LNCaP clone FGC (cell line): ENCODE measurements around the gene HP1BP3.

Source experiments
- DNase-seq: peaks from one replicate; pipeline ENCODE4 v3.0.0-alpha.2; 2011; ENCODE audit warnings: low read depth
- H3K4me3 ChIP-seq: 2 replicates; pipeline ENCODE4 v1.5.1; 2011; ENCODE audit warnings: mild to moderate bottlenecking, low read depth, low read length, control low read depth
- TF ChIP-seq, protein P1 (sequence below): IDR thresholded peaks from 2 replicates; pipeline ENCODE4 v1.5.1; 2012; ENCODE audit warnings: mild to moderate bottlenecking; ENCODE audit not compliant: control insufficient read depth, insufficient read depth; ENCODE audit errors: extremely low read depth

The HP1BP3 gene

DNA sequence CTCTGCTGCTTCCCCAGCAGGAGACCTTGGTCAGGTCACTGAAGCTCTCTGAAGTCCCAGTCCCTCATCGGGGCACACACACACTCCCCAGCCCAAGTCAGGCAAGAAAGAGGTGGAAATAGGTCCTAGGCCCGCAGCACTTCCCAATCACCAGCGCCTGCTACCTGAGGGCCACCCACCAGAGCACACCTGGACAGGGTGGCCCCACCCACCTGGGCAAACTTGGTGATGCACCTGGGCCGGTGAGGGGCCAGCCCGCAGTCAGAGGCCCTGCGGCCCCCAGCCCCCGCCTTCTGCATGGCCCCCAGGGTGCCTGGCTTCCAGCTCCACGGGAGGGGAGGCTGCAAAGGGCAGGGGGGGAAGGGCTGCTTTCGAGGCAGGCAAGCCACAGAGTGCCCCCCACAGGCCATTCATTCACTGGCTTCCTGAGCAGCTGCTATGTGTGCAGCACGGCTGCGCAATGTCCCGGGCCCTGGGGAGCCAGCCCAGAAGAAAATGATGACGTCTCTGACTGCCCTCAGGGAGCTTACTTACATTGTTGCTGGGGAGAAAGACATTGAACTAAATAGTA lies 59.3 kb downstream of the HP1BP3 start:
- TF ChIP-seq, protein P1, sequence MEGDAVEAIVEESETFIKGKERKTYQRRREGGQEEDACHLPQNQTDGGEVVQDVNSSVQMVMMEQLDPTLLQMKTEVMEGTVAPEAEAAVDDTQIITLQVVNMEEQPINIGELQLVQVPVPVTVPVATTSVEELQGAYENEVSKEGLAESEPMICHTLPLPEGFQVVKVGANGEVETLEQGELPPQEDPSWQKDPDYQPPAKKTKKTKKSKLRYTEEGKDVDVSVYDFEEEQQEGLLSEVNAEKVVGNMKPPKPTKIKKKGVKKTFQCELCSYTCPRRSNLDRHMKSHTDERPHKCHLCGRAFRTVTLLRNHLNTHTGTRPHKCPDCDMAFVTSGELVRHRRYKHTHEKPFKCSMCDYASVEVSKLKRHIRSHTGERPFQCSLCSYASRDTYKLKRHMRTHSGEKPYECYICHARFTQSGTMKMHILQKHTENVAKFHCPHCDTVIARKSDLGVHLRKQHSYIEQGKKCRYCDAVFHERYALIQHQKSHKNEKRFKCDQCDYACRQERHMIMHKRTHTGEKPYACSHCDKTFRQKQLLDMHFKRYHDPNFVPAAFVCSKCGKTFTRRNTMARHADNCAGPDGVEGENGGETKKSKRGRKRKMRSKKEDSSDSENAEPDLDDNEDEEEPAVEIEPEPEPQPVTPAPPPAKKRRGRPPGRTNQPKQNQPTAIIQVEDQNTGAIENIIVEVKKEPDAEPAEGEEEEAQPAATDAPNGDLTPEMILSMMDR: no peak
- no peak for DNase-seq
- H3K4me3 ChIP-seq: no peak overlapping the region

DNA sequence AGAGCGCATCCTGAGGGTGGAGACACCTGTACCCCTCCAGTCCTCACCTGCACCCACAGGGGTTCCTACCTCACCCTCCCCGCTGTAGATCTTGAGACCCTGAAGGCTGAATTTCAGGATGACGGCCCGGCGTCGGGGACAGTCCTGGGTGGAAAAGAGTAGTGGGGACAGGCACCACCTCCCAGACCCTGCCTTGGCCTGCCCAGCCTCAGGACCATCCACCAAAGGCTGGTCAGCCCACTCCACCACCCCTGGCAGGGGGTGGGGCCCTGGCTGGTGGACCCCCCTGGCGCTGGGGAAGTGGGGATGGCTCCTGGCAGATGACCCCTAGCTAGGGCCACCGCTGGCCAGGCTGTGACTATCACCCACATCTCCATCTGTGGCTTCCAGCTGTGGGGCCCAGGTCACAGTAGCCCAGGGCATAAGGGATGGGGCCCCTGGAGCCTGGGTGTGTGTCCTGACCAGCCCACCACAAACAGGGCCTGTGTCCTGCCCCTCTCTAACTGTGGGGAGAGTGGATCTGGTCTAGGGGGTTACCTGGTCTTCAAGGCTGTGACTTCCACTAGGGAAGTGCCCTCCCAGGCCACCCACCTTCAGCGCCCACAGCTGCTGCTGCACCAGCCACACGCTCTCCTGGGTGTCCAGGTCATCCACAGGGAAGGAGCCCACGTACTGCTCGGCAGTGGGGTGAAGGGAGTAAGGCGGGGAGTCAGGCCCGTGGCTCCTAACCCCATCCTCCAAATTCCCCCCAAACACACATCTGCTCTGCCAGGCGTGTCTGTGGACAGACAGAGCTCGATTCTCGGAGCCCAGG lies 60.0 kb downstream of the HP1BP3 start:
- no peak for DNase-seq
- no peak overlapping the region for H3K4me3 ChIP-seq
- TF ChIP-seq, protein P1: no peak

DNA sequence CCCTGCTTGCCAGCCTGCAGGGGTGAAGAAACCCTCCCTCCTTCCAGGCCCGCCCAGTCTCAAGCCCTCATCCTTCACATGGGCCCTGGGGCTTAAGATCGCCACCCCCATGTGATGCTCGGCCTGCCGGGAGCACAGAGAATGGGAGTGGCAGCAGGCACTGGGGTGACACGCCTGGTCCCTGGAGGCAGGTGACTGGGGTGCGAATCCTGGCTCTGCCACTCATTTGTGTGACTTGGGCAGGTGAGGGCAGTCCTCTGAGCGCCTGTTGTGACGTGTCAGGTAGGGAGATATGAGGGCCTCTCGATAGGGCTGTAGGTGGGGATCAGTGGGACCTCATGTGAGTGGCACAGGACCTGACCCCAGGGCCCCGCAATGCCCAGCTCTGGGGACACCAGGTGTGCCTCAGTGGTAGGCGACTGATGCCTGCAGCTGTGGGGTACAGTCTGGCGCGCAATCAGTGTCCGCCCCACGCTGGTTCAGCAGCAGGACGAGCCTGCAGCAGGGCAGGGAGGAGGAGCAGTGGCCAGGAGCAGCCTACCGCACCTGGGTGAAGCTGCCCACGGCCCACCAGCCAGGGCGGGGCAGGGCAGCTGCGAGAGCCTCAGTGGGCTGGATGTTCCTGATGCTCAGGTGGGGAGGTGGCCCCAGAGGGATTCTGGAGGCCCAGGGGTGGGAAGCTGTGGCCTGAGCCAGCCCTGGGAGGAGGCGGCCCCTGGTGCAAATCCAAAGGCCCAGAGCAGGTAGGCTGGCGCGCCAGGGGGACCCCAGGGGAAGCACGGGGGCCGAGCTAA lies 60.8 kb downstream of the HP1BP3 start:
- TF ChIP-seq, protein P1: no peak
- DNase-seq: no peak
- no peak overlapping the region for H3K4me3 ChIP-seq

DNA sequence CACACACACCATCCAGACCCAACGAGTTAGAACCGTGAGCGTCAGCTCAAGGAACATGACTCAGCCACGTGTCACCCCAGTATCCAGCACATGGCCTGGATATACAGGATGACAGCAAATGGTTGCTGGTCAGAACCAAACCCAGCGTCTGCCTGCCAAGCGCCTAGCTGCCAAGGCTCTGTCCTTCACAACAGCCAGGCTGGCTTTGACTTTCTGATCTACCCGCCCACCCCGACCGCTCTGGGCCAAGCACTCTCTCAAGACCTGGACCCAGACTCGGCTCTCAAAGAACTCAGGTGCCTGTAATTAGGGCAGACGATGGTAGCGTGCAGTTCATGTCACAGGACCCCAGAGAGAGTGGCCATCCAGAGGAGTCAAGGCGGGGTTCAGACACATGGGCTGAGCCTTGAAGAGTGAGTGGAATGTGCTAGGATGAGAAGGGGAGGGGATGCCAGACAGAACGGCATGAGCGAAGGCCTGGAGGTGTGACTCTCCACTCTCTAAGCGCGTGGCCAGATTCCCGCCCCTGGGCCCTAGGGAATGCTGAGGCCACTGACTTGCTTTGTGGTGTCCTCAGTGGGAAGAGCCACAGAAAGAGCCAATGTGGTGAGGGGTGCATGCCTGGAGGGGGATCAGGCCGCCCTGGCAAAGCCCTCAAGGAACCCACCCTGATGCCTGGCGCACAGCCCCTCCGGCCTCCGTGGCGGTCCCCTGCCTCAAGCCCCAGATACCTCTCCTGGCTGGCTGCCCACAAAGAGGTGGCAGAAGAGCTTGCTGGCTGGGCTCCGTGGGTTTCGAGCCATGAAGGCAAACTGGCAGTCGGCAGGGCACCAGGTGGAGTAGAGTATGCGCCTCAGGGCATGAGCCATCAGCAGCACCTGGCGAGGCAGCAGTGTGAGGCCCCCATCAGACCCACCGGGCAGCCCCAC lies 61.7 kb downstream of the HP1BP3 start:
- H3K4me3 ChIP-seq: no peak overlapping the region
- no peak for DNase-seq
- TF ChIP-seq, protein P1: no peak

DNA sequence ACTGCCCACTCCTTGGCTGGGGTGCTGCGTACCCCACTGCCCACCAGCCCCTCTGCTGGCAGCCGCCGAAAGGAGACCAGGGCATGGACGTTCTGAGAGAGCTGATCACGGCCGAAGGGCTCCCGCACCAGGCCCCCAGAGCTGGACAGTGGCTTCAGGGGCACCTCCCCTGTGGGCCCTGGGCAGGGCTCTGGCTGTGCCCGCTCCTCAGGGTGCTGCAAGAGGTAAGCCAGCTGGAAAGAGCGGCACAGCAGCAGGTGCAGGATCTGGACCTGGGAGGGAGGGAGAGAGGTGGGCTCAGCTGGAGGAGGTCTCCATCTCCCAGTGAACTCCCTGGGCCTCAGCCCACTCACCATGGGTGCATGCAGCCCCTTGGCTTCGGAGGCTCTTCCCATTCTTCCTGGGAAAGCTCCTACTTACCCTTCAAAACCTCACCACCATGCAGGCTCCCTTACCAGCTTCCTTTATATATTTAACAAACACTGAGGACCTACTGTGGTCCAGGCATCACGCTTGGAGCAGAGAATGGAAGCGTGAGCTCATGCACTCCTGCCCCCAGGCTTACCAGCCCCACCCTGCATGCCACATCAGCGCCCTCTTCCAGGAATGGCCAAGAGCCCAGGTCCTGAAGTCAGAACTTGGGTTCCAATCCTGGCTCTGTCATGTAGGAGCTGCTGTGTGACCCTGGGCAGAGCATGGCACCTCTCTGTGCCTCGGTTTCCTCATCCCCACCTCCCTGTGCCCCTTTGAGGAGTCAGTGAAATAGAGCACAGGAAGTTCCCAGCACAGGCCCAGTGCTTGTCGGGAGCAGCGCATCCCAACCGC lies 62.5 kb downstream of the HP1BP3 start:
- TF ChIP-seq, protein P1: no peak
- no peak for DNase-seq
- H3K4me3 ChIP-seq: no peak overlapping the region
